ENCODE data around the gene CTNNAL1. TPM values are rescaled to one million over a fixed set of nuclear protein-coding genes. Genes with fewer than 3 reads are reported as not detected.
A peak's percentile ranks its signal among the peaks of the same experiment; 100 is the strongest.

The CTNNAL1 gene
- total and polyA plus RNA-seq, 9 of the 15 experiments (the other 6 are each of a cell fraction or from before 2014, with no cell fraction given), result 23.2 to 78.0 (median 46.7) TPM

- TF ChIP-seq ZBTB40 (IDR thresholded peaks at IDR 0.05) (no peak), ZBTB40 (CRISPR knock-in tag; IDR thresholded peaks at IDR 0.05) (no peak), ZNF318 (IDR thresholded peaks at IDR 0.05; ENCODE audit: borderline replicate concordance in 1 of 2, low read depth in 1 of 2) (peak in 1 of 2 experiments; percentile 41; a peak in 1 of 4 replicates), ZNF41 (CRISPR knock-in tag; conservative IDR thresholded peaks at IDR 0.05) (no peak), ETV5 (CRISPR knock-in tag; IDR thresholded peaks at IDR 0.05; ENCODE audit: low read depth) (no peak), SIRT6 (IDR thresholded peaks at IDR 0.05; ENCODE audit: low read depth, low read length) (no peak), IFI16 (CRISPR knock-in tag; IDR thresholded peaks at IDR 0.05) (no peak), ZNF668 (CRISPR knock-in tag; IDR thresholded peaks at IDR 0.05) (no peak), ESRRA (IDR thresholded peaks at IDR 0.05; ENCODE audit: borderline replicate concordance, low read depth) (0 out of 2 replicates have a peak, but pooled peaks have one; percentile 40)
Measured at GRCh38 chr9:108963459-108964143, 49.7 kb downstream of the CTNNAL1 start (continued).
